Measurements from ENCODE around the gene SAP130.

GRCh38 chr2:127954857-127955256 is 73.0 kb downstream of the SAP130 start:
- TF ChIP-seq POLR2AphosphoS5 (IDR thresholded peaks at IDR 0.05; ENCODE audit: insufficient read depth in 1 of 2, low read depth in 1 of 2) (no peak), CTCF (IDR thresholded peaks at IDR 0.05) (no peak)
